ENCODE data around the gene LTBP1.

LTBP1 gene

DNA sequence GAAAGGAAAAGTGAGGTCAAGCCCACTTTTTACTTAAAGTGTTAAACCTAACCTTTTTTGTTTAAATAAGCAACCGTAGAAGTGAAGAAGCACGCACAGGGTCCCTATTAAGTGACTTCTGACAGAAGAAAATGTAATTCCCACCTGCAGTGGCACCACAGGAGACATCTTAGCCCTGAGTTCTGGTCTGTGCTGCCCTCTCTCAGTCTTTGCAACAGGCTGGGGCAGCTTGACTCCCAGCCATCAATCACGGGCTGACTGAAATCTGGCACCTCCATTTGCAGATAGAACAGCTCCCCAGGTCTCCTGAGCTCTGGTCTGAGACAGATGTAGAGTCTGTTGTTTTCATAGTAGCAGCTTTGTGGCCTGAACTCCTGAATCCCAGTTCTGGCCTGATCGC lies 170.0 kb downstream of the LTBP1 start:
- DNase-seq (ENCODE audit: low spot score), result no peak

DNA sequence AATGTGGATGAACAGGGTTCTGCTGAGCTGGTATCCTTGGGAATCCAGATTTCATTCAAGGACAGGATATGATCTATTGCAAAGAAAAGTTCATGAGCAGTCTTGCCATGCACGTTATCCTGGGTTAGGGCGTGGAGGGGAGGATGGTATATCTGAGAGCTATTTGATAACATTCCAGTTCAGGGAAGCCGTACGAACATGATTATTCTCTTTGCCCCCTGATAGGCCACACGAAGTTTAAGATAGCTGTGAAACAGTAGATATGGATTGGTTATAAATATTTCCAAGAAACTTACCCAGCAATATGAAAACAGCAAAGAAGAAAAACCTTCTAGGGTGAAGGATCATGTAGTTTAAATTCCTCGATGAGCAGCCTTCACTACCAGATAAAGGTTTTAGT lies 171.9 kb downstream of the LTBP1 start:
- no peak for DNase-seq (ENCODE audit: low spot score)

DNA sequence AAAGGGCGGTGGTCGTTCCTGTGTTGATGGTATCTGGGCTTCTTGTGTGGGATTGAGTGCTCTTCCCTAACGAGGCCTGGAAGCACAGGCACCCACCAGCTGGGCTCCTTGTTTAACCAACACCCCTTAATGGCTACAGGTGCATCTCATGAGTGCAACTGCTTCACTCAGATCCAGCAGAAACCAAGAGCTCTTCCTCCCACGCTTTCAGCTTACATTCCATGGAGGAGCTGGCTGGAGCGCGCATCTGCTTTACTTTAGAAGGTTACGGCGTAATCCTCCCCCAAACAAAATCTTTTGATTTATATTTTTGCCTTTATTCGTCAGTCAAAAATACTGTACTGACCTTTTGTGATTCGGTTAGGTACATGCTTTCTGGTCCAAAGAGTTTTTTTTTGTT lies 174.7 kb downstream of the LTBP1 start:
- no peak for DNase-seq (ENCODE audit: low spot score)

DNA sequence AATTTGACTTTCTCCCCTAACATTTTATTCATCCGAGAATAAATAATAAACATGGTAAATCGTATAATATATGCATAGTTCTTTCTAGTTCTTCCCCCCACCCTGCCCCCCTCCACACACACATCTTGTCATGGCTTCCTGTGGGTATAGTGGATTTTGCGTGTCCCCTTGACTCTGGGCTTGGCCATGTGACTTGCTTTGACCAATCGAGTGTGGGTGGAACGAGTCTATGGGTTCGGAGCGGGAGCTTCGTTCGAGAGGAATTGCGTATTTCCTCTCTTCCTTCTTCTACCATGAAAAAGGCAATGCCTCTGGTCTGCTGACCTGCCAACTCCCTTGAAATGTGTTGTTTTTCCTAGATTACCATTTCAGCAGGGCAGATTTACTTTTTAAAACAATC lies 175.2 kb downstream of the LTBP1 start:
- DNase-seq (ENCODE audit: low spot score), result no peak

DNA sequence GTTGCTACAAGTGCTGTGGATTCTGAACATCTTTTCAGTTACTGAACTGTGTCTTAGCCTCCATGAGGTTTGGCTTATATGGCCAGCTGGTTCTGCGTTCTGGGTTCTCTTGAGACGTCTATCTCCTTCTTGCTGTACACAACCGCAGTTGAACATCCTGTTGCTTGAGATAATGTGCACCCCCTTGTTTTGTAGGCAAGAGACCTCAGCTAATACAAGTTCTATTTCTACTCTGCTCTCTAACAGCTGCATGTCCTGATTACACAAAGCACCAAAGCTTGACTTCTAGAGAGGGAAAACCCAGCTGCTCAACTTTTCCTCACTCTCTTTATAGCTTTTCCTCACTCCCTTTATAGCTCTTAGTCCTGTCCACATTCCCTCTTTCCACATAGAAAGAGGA lies 176.0 kb downstream of the LTBP1 start:
- DNase-seq (ENCODE audit: low spot score), result no peak

DNA sequence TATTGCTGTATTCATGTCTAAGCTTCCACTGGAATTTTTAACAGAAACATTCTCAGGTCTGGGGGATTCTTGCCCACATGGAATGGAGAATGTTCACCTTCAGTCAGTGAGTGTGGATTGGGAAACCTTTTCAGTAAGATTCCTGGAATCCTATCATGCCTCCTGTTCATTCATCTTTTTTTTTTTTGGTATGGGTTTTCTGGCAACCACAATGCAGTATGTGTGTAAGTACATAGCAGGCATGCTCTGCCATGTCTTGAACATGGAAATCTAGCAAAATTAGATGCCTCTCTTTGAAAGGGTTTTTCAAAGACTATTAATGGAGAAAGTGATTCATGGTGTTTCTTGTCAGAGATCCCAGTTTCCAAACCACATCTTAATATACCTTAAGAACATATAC lies 176.5 kb downstream of the LTBP1 start:
- no peak for DNase-seq (ENCODE audit: low spot score)

DNA sequence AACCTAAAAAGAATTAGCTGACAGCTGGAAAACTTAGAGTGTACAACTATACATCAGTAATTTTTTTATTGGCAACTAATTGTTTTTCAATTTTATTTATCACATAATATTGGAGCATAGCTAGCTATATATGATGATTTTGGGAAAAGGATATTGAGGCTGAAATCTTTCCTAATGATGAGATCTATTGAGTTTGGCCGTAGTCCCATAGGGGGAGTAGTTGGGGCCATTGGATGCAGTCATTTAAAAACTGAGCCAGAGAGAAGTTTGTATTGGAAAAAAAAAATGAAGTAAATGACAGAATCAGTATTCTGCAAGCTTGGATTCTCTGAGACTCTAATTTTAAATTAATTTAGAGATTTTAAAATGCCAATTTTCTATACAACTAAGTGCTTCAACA lies 179.8 kb downstream of the LTBP1 start:
- no peak for DNase-seq (ENCODE audit: low spot score)

DNA sequence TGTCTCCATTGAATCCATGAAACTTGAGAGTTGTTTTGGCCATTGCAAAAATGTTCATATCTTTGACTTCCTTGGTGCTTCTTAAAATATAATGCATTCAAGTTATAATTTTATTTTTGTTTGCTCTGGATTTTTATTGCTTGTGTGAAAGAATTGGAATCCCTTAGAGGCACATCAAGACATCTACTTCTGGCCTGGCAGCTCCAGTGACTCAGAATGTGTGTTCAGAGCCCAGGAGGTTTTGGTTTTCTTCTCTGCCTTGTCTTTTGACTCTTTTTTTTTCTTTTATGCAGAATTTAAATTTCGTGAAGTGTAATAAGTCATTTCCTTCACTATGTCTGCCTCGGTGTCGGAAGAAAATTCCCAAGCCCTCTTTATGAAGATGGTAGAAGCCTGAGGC lies 180.2 kb downstream of the LTBP1 start:
- no peak for DNase-seq (ENCODE audit: low spot score)

DNA sequence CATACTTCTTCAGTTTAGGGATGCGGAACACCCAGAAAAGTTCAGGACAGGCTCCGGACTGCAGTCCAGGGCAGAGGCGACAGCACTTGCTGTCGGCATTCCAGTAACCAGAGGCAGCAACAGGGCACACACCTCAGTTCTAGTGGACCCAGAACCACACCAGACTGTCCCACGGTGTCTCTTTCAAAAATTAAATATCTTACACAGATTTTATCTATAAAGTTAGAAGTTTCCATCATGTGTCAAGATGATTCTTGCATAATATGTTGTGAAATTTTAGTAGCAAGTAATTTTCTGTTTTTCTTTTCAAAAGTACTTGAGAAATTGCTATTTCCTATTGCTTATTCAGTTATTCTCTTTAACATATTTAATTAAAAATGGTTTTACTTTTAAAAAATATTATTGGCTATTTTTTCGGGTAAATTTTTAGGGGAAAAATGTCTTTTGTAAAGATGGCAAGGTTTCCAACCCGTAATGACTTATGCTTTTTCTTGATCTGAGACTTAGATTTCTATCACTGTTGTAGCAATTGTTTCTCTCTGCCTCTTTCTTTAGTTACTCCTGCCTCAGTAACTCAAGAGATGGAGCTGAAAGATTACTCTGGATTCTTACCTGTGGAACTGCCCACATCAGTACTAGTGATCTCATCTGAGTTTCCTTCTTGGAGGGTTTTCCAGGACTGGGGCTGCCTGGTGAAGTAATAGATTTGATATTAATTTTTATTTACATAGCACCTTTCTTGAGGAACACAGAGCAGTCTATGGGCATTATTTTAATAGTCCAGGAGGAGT lies 182.7 kb downstream of the LTBP1 start:
- DNase-seq (ENCODE audit: low spot score), result no peak

DNA sequence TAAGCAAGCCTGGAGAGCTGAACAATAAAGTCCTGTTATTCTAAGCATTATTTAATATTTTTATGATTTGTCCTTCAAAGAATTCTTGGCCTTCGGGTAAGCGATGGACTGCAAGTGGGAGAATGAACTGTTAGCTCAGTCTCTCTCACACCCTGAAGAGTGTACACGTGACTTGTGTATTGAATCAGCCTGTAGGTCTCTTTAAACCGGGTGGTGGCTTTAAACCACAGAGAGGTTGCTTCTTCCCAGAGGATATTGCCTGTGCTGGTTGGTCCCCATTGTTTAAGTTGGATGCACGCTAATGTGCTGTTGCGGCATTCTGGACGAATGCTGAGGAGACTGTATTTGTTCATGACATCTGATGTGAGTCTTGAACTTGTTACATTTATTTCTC lies 183.3 kb downstream of the LTBP1 start:
- no peak for DNase-seq (ENCODE audit: low spot score)

DNA sequence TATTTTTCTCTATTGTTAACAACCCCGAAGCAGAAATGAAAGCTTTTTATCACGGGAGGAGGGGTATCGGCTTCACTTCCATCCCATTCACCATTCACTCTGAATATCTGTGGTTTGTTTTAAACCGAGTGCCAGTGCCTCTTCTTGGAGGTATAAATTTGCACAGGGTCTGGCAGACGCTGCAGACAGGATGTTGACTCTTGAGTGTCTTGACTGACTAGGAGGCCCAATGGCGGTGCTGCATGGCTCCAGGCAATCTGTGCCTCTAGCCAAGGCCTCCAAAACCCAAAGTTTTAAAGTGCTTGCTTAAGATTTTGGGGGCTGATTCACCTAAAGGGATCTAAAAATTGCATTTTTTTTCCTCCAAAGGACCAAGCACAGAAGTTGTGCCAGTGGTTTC lies 183.8 kb downstream of the LTBP1 start:
- no peak for DNase-seq (ENCODE audit: low spot score)

DNA sequence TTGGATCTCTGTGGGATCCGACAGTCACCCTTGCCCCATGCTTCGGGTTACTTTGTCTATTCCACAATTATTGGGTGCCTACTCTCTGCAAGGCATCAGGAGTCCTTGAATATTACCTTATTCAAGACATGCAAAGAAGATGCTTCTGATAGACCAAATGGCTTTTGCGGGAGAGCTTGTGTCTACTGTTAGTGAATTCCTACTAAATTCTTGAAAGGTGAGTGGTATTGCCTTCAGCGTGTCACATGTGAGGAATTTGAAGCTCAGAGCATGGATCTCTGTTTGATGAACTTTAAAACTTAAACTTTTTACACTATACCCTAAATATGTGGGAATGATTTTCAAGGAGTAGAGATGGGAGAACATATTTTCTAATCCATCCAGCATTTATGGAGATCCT lies 184.4 kb downstream of the LTBP1 start:
- DNase-seq (ENCODE audit: low spot score), result no peak

DNA sequence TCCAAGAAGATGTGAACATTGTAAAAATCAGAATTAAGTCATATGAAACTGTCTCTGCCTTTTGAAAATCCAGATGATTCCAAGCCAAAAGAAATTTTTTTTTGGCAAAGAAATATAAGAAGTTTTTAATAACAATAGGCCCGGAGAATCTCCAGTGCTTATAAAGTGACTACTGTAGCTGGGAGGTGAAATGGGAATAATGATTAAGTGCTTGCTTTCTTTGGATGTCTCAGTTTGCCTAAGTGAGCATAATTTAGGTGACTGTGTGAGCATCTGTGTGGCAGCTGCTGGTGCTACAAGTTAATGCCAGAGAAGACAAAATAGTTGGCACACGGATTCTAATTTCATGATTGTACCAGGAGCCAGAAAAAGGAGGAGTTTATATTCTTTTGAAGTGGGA lies 185.0 kb downstream of the LTBP1 start:
- no peak for DNase-seq (ENCODE audit: low spot score)

DNA sequence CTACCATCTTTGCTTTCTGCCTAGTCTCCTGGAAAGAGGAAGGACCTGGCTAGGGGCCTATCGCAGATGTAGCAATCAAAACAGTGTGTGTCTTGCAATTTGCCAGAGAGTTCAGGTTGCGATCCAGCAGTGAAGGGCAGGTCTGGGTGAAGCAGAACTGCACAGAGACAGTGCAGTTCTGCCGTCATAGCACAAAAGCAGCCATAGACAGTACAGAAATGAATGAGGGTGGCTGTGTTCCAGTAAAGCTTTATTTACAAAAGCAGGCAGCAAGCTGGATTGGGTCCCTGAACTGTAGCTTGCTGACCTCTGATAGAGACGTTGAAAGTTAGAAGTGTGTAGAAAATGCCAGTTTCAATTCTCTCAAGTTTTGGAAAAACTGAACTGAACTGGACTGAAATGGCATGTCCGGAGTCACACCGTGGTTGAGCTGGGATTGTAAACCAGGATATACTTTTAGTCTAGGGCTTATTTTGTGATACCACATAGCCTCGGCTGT lies 186.8 kb downstream of the LTBP1 start:
- DNase-seq (ENCODE audit: low spot score), result no peak

DNA sequence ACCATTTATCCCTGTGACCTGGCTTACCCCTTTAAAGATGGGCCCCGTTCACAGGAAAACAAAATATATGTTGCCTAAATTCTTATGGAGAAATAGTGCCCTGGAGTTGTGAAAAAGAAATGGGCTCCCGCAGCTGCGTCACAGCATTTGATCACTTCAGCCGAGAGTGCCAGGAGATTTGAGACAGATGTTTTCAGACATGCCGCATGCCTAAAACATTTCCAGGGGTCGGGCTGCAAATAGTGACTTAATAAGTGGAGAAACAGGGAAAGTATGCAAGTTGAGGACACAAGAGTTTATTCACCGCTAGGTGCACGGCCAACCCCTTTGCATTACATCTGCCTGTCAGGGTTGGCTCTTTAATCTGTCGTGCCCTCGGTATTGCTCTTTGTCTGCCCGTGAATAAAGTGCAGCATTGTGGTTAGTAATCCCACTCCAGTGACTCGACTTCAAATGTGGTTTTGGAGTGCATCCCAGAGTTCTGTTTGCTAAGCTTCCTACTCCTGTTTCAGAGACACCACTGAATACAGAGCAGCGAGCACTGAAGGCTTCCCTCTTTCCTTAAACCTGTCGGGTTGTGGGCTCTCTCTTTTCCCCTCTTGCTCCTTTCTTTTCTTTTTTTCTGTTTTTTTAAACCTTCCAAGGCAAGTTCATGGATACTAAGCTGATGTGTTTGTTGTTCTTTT lies 187.5 kb downstream of the LTBP1 start:
- DNase-seq (ENCODE audit: low spot score), result no peak

DNA sequence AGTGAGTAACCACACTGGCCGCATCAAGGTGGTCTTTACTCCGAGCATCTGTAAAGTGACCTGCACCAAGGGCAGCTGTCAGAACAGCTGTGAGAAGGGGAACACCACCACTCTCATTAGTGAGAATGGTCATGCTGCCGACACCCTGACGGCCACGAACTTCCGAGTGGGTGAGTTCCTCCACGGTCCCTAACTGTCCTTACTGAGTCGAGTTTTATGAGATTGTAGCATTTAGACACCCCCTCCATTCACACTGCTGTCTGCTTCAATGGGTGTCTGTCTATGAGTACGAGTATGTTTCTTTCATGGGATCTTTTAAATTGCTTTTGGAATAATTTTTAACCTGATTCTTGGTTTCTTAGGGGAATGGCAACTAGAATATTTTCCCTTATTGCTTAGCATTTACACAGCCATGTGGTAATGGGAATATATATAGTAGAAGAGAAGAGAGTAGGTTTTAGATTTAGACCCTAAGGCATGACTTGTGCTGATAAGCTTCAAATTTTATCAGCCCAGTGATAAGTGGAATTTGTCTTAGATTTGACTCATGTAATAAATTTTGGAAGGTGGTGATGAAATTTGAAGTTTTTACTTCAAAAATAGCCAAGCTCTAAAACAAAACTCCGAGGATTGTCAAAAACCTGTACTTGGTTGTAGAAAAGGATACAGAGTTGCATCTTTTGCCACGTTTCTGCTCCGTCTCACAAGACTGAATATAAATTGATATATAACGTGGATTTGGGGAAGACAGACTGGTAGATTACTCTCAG lies 188.2 kb downstream of the LTBP1 start:
- DNase-seq (ENCODE audit: low spot score), result no peak

DNA sequence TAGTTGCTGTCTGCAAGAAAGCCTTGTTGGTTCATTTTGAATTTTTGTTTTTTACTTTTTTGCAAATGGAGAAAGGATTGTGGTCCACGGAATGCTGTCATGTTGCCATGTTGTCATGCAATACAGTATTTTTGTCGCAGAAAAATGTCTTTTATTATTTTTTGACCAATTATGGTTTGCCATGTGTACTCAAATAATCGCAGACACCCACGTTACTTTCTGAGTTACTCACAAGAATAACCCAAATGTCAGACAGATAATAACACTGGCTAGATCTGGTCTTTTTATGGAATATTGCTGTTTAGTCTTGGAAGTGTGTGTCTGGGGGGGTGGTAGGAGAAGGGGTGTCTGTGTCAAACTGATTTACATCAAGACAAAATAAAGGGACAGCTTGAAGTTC lies 188.9 kb downstream of the LTBP1 start:
- DNase-seq (ENCODE audit: low spot score), result no peak

DNA sequence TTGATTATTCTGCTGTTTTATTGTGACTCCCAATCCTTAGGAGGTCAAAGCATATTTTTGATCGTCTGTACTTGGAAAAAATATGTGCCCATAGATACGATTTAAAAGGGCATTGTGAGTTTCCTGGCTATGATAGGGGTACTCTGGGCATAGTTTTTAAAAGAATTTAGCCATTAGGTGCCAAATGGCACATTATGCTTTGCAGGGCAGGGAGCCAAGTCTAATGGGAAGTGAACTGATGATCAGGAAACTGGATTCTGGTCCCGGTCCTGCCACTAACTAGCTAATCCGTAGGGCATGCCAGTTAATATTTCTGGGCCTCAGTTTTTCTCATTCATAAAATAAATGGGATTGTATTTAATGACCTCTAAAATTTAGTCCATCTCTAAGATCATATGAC lies 189.3 kb downstream of the LTBP1 start:
- DNase-seq (ENCODE audit: low spot score), result no peak

DNA sequence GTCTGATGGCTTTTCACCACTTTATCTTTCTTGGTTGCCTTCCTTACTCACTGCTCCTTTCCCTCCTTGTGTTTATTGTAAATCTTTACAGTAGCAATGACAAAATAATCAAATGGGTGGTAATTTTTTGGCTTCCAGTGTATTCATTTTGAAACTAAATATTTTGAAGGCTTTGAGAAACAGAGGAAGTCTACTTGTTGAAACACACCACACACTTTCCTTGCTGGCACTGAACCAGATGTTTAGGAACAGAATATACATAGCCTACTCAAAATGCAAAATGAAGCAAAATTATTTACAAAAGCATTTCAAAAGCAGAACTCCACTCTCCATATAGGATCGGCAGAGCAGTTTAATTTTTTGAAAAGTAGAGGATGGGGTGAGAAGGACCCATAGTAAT lies 189.8 kb downstream of the LTBP1 start:
- peak; percentile 42 for DNase-seq (ENCODE audit: low spot score)

DNA sequence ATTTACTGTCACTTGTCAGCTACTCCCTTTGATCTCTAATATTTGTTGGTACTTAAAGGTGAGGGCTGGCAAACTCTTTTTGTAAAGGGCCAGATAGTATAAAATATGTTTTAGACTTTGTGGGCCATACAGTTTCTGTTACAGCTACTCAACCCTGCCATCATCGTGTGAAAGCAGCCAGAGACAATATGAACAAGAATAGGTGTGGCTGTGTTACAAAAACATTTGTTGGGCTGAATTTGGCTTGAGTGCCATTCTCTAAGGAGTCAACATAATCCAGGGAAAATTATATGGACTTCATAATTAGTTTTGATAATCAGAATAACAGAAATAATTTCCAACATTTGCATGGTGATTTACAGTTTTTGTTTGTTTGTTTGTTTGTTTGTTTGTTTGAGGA lies 190.6 kb downstream of the LTBP1 start:
- no peak for DNase-seq (ENCODE audit: low spot score)

DNA sequence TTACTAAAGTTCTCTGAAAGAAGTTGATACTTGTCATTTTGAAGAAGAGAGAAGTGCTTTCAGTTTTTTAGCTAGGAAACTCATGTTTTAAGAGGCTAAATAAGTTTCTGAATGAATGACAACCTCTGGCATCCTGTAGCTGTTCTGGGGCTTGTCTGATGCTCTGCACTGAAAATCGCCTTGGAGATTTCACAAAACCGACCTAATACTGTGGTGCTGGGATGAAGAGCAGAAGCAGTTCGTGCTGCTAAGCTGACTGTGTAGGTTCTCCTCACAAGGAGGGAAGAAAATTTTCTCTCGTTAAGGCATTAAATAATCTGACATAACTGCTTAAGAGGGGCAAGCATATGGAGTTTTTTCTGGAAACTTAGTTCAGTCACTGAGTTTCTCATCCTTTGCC lies 193.2 kb downstream of the LTBP1 start:
- no peak for DNase-seq (ENCODE audit: low spot score)

DNA sequence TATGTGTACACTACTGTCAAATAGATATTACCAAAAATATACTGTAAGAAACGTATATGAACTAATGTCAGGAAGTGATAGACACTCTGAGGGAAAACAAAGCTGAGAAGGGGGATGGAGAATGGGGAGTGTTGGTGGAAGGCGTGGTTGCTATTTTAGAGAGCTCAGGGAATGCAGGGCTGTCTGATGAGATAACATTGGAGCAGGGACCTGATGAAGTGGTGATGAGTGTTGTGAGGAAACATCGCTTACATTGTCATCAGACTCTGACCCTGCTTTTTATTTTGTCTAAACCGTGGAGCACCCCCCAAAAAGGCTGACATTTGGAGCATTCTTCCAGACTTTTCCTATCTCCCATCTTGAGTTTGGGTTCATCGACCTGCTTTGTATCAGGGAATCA lies 194.7 kb downstream of the LTBP1 start:
- no peak for DNase-seq (ENCODE audit: low spot score)

DNA sequence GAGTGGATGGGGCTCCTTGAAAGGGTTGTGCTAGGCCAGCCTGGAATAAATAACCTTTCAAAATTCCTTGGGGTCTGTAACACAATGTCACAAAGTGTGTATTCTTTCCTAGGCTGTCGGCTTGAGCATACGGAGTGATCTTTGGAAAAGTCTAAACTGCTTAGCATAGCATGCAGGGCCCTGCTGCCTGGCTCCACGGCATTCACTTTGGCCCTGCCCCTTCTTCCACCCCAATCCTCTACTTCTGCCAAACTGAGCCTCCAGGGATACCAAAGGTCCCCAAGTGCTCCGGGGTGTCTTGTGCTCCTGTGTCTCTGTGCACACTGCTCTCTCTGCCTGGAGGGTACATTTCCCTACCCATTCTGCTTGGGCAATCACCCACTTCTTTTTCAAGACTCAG lies 196.1 kb downstream of the LTBP1 start:
- DNase-seq (ENCODE audit: low spot score), result no peak

Data from activated CD4-positive, alpha-beta T cell treated with anti-CD3 and anti-CD28 coated beads, Interleukin-2, Interleukin-4, amounts not matched to agents 100 ng/mL and 50 ng/mL, durations not matched to agents 16 hours and 8 hours (primary cell).